PFSK-1 (cell line): ENCODE data around the gene NXPH3.

Source experiments
- FOXP2 ChIP-seq: optimal IDR thresholded peaks from 2 replicates; pipeline ENCODE3; 2011; ENCODE audit warnings: borderline replicate concordance, control low read depth, inconsistent platforms; ENCODE audit not compliant: insufficient read depth; ENCODE audit errors: extremely low read length, extremely low read depth
- POLR2AphosphoS5 ChIP-seq: IDR thresholded peaks from 2 replicates; pipeline ENCODE4 v1.6.1; 2012; ENCODE audit warnings: low read depth, mild to moderate bottlenecking, control low read depth, low read length, moderate library complexity
- REST ChIP-seq, 2 experiments: IDR thresholded peaks; 2 replicates each; pipeline versions ENCODE4 v1.6.1 to v1.8.0; 2011 to 2012; ENCODE audit warnings: low read depth in 2 of 2, low read length in 2 of 2, control low read depth in 1 of 2, inconsistent platforms in 1 of 2, mild to moderate bottlenecking in 1 of 2, moderate library complexity in 1 of 2; ENCODE audit not compliant: insufficient read depth in 1 of 2
- SIN3A ChIP-seq: IDR thresholded peaks from 2 replicates; pipeline ENCODE4 v1.6.1; 2012; ENCODE audit warnings: mild to moderate bottlenecking, low read length, moderate library complexity, borderline replicate concordance; ENCODE audit not compliant: insufficient read depth
- TAF1 ChIP-seq: IDR thresholded peaks from 2 replicates; pipeline ENCODE4 v1.6.1; 2012; ENCODE audit warnings: low read length, control low read depth, borderline replicate concordance; ENCODE audit not compliant: insufficient read depth

The NXPH3 gene

DNA sequence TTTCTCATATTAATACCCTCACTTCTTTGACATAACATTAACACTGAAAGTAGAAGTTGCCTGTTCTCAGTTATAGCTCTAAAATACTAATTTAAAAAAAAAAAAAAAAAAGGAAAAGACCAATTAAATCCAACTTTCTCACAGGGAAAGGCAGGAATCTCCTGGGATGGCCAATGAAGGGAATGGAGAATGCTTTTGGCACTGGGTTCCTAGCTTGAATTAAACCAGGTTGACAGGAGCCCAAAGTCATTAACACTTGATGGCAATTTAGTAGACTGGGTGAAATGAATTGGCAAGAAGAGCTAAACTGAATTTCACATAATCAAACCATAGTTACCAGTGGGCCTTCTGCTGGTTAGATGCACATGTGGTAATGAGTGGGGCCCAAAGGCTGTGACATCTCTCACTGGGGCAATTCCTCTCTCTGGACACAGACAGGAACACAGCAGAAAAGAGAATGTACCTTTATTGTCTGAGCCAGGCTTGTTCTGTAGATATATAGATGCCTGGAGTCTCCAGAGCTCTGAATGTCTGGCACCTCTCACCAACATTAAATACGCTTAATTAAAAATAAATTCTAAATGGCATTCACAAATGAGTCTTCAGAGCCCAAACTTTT lies 37.6 kb downstream of the NXPH3 start:
- TF ChIP-seq POLR2AphosphoS5 = no peak
- TF ChIP-seq REST (IDR thresholded peaks at IDR 0.05; ENCODE audit: insufficient read depth in 1 of 2, low read depth in 2 of 2, low read length in 2 of 2) = no peak
- TF ChIP-seq TAF1 = no peak
- TF ChIP-seq FOXP2 = no peak
- no peak for TF ChIP-seq SIN3A

GRCh38 chr17:49616086-49616485 lies 40.4 kb downstream of the NXPH3 start:
- no peak for TF ChIP-seq SIN3A
- TF ChIP-seq POLR2AphosphoS5 = no peak
- TF ChIP-seq REST (IDR thresholded peaks at IDR 0.05; ENCODE audit: insufficient read depth in 1 of 2, low read depth in 2 of 2, low read length in 2 of 2) = no peak
- no peak for TF ChIP-seq FOXP2
- TF ChIP-seq TAF1 = no peak

GRCh38 chr17:49616601-49617131 lies 41.0 kb downstream of the NXPH3 start:
- no peak for TF ChIP-seq SIN3A
- TF ChIP-seq POLR2AphosphoS5 = no peak
- TF ChIP-seq FOXP2 = no peak
- no peak for TF ChIP-seq REST (IDR thresholded peaks at IDR 0.05; ENCODE audit: insufficient read depth in 1 of 2, low read depth in 2 of 2, low read length in 2 of 2)
- TF ChIP-seq TAF1 = no peak

DNA sequence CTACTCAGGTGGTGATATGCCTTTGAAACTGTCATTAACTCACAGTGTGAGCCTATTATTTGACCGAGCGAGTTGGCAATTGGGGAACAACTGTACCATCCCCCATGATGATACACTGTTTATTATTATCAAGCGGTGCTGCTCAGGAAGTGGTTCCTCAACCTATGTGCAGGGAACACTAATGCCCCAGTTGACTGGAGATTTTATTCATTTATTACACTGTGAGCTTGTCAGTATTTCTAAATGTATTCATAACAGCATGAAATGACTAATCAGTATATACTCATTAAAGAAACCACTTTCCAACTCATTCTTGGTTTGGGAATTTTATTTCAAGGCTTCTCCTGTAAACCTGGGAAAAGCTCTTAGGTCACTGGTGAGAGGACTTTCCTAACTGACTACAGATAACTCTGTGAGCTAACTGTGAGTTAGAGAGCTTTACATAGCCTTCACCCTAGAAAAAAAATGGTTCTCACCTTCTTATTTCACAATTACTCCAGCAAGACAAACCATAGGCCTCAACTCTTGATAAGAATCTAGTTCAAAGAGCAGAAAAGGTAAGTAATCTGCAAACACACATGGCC lies 42.4 kb downstream of the NXPH3 start:
- TF ChIP-seq REST (IDR thresholded peaks at IDR 0.05; ENCODE audit: insufficient read depth in 1 of 2, low read depth in 2 of 2, low read length in 2 of 2) = no peak
- TF ChIP-seq TAF1 = no peak
- no peak for TF ChIP-seq FOXP2
